ENCODE measurements around the gene SIRT6. TPM values are rescaled to one million over a fixed set of nuclear protein-coding genes. Genes with fewer than 3 reads are reported as not detected.
A peak's percentile ranks its signal among the peaks of the same experiment; 100 is the strongest.
"Not testable (repeated sequence)": the region's sequence is repeated elsewhere in the genome, so short reads cannot be mapped to it uniquely, and the experiment has no call there.

SIRT6 gene
- polyA plus RNA-seq, 1 experiment = 12.6 TPM

- no peak overlapping the region for H3K4me3 ChIP-seq (ENCODE audit: low read depth, low read length)
- POLR2A ChIA-PET = no interaction called here
- TF ChIP-seq, protein P1, sequence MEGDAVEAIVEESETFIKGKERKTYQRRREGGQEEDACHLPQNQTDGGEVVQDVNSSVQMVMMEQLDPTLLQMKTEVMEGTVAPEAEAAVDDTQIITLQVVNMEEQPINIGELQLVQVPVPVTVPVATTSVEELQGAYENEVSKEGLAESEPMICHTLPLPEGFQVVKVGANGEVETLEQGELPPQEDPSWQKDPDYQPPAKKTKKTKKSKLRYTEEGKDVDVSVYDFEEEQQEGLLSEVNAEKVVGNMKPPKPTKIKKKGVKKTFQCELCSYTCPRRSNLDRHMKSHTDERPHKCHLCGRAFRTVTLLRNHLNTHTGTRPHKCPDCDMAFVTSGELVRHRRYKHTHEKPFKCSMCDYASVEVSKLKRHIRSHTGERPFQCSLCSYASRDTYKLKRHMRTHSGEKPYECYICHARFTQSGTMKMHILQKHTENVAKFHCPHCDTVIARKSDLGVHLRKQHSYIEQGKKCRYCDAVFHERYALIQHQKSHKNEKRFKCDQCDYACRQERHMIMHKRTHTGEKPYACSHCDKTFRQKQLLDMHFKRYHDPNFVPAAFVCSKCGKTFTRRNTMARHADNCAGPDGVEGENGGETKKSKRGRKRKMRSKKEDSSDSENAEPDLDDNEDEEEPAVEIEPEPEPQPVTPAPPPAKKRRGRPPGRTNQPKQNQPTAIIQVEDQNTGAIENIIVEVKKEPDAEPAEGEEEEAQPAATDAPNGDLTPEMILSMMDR (IDR thresholded peaks at IDR 0.05; ENCODE audit: low read depth, low read length) = no peak
- CTCF ChIA-PET = no interaction called here
- DNase-seq (ENCODE audit: low read depth, low spot score) = no peak
- H3K27ac ChIP-seq (ENCODE audit: low read depth, low read length) = no peak overlapping the region
- H3K27me3 ChIP-seq (ENCODE audit: control insufficient read depth, insufficient read depth, low read length) = peaks cover 4% of the 10 kb centered on the region
- no peaks in the 10 kb centered on the region for H3K9me3 ChIP-seq (ENCODE audit: control insufficient read depth, insufficient read depth, low read length)
These were observed 37.6 kb downstream of the SIRT6 start for GRCh38 chr19:4144666-4145249.

GRCh38 chr19:4142916-4143315, 39.4 kb downstream of the SIRT6 start:
- POLR2A ChIA-PET; DNase-seq (ENCODE audit: low read depth, low spot score); H3K27me3 ChIP-seq (ENCODE audit: control insufficient read depth, insufficient read depth, low read length); H3K27ac ChIP-seq (ENCODE audit: low read depth, low read length); H3K9me3 ChIP-seq (ENCODE audit: control insufficient read depth, insufficient read depth, low read length); H3K4me3 ChIP-seq (ENCODE audit: low read depth, low read length): not testable (repeated sequence)
- CTCF ChIA-PET = interaction anchor here (1.9 kb wide), 1 partner anchor 26 kb away, joined by 6 read pairs; no protein-coding TSS in a partner anchor

GRCh38 chr19:4140237-4140711, 42.1 kb downstream of the SIRT6 start:
- peak; percentile 44 for DNase-seq (ENCODE audit: low read depth, low spot score)
- no peaks in the 10 kb centered on the region for H3K9me3 ChIP-seq (ENCODE audit: control insufficient read depth, insufficient read depth, low read length)
- H3K27ac ChIP-seq (ENCODE audit: low read depth, low read length) = no peak overlapping the region
- TF ChIP-seq, protein P1 (IDR thresholded peaks at IDR 0.05; ENCODE audit: low read depth, low read length) = peak; percentile 82
- H3K27me3 ChIP-seq (ENCODE audit: control insufficient read depth, insufficient read depth, low read length) = no peaks in the 10 kb centered on the region
- CTCF ChIA-PET = interaction anchor here (0.5 to 2.6 kb wide), 27 partner anchors 9 to 549 kb away, joined by 3 to 29 read pairs (median 4); partner anchors contain the start of genes CREB3L3 and EEF2
- H3K4me3 ChIP-seq (ENCODE audit: low read depth, low read length) = no peak overlapping the region
- POLR2A ChIA-PET = interaction anchor here (0.7 kb wide), 1 partner anchor 34 kb away, joined by 4 read pairs; no protein-coding TSS in a partner anchor

DNA sequence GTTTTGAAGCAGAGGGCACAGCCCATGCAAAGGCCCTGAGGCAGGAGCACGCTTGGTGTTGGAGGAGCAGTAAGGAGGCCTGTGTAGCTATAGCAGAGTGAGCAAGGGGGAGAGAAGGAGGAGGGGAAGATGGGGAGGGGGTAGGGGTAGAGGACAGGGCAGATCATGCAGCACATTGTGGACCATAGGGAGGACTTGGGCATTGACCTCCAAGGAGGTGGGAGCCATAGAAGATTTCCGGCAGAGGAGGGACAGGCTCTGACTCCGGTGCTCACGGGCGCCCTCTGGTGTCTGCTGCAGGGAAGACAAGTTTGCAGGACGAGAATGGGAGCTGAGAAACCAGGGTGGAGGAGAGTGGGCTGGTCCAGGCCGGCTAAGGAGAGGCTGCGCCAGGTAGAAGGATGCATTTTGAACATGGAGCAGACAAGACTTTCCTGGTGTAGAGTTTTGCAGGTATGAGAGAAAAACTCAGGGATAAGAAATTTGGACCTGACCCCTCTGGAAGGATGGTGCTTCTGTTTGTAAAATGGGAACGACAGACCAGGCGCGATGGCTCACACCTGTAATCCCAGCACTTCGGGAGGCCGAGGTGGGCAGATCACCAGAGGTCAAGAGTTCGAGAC, 42.6 kb downstream of the SIRT6 start:
- CTCF ChIA-PET = interaction anchor here (0.5 to 2.6 kb wide), 27 partner anchors 9 to 549 kb away, joined by 3 to 29 read pairs (median 4); partner anchors contain the start of genes CREB3L3 and EEF2
- POLR2A ChIA-PET = no interaction called here
- TF ChIP-seq, protein P1 (IDR thresholded peaks at IDR 0.05; ENCODE audit: low read depth, low read length) = peak; percentile 72
- H3K4me3 ChIP-seq (ENCODE audit: low read depth, low read length) = no peak overlapping the region
- H3K9me3 ChIP-seq (ENCODE audit: control insufficient read depth, insufficient read depth, low read length) = no peaks in the 10 kb centered on the region
- no peak overlapping the region for H3K27ac ChIP-seq (ENCODE audit: low read depth, low read length)
- no peak for DNase-seq (ENCODE audit: low read depth, low spot score)
- no peaks in the 10 kb centered on the region for H3K27me3 ChIP-seq (ENCODE audit: control insufficient read depth, insufficient read depth, low read length)

DNA sequence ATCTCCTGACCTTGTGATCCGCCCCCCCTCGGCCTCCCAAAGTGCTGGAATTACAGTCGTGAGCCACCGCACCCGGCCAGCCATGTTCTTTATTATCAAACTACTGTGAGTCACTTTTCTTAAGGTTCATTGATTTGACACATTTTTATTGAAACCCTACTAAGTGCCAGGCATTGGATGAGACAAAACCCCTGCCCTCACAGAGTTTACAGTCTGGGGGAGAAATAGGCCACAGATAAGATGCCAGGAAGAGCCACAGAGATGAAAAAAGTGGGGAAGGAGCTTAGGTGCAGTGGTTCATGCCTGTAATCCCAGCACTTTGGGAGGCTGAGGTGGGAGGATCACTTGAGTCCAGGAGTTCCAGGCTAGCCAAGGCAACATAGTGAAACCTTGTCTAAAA, 43.9 kb downstream of the SIRT6 start:
- no peak overlapping the region for H3K27ac ChIP-seq (ENCODE audit: low read depth, low read length)
- POLR2A ChIA-PET = no interaction called here
- TF ChIP-seq, protein P1 (IDR thresholded peaks at IDR 0.05; ENCODE audit: low read depth, low read length) = no peak

More for the DNA sequence above, 43.9 kb downstream of the SIRT6 start:
- Histone ChIP-seq H3K27me3 (ENCODE audit: control insufficient read depth, insufficient read depth, low read length) (no peaks in the 10 kb centered on the region), H3K9me3 (ENCODE audit: control insufficient read depth, insufficient read depth, low read length) (no peaks in the 10 kb centered on the region), H3K4me3 (ENCODE audit: low read depth, low read length) (no peak overlapping the region)
- no peak for DNase-seq (ENCODE audit: low read depth, low spot score)
- CTCF ChIA-PET = no interaction called here

Measured in AG04450 (cell line).